Brain microvascular endothelial cell (primary cell): ENCODE results near the gene POLR2F.

Source experiments
- DNase-seq: peaks from one replicate; pipeline ENCODE4 v3.0.0-alpha.2; 2020
- H3K27ac ChIP-seq: fragments of 250-450 bp; sonication (Bioruptor Pico); 2 replicates; pipeline ENCODE4 v1.5.1; 2020; ENCODE audit warnings: mild to moderate bottlenecking, moderate library complexity
- H3K27me3 ChIP-seq: fragments of 250-450 bp; sonication (Bioruptor Pico); replicated peaks from 2 replicates; pipeline ENCODE4 v1.5.1; 2020; ENCODE audit warnings: mild to moderate bottlenecking
- H3K36me3 ChIP-seq: fragments of 250-450 bp; sonication (Bioruptor Pico); replicated peaks from 2 replicates; pipeline ENCODE4 v1.5.1; 2020; ENCODE audit warnings: mild to moderate bottlenecking
- H3K4me3 ChIP-seq: 2 replicates; pipeline ENCODE4 v1.5.1; 2011; ENCODE audit warnings: low read depth, mild to moderate bottlenecking, control low read depth, low read length, moderate library complexity
- in situ Hi-C: cut with HindIII; loops from 2 replicates; pipeline ENCODE4 v1.10.0; 2017; ENCODE audit warnings: low sequenced_read_pairs, low pct_ligation_motif_present
- TF ChIP-seq, protein P1 (sequence below): IDR thresholded peaks from 2 replicates; pipeline ENCODE4 v1.5.1; 2011; ENCODE audit warnings: low read depth, mild to moderate bottlenecking, moderate library complexity, low read length, control low read depth, inconsistent platforms; ENCODE audit errors: missing control alignments

POLR2F gene

DNA sequence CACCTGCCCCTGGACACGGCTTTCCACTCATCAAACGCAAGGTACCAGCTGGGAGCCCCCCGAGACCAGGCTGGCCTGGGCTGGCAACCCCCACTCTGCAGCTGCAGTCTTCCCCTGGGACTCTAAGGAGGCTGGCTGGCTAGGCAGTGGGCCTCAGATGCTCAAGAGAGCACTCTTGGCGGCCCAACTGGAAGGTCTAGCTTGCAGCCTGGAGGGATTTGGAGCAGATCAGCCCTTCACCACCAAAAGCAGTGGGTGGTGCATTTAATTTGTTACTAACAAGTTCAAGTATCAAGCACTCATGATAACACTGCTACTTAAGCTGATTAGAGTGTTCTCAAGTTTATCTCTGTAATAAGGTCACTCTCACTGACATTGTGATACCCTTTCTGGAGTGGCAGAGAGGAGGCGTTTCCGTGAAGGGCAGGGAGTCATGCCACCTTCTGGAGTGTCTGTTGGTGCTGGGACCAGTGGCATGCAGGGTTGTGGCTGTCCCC is 21.6 kb upstream of the POLR2F start:
- in situ Hi-C loops = no loop called here
- H3K27ac ChIP-seq = no peak overlapping the region
- no peaks in the 10 kb centered on the region for H3K27me3 ChIP-seq
- no peak overlapping the region for H3K4me3 ChIP-seq
- peaks cover 56% of the 10 kb centered on the region for H3K36me3 ChIP-seq
- TF ChIP-seq, protein P1, sequence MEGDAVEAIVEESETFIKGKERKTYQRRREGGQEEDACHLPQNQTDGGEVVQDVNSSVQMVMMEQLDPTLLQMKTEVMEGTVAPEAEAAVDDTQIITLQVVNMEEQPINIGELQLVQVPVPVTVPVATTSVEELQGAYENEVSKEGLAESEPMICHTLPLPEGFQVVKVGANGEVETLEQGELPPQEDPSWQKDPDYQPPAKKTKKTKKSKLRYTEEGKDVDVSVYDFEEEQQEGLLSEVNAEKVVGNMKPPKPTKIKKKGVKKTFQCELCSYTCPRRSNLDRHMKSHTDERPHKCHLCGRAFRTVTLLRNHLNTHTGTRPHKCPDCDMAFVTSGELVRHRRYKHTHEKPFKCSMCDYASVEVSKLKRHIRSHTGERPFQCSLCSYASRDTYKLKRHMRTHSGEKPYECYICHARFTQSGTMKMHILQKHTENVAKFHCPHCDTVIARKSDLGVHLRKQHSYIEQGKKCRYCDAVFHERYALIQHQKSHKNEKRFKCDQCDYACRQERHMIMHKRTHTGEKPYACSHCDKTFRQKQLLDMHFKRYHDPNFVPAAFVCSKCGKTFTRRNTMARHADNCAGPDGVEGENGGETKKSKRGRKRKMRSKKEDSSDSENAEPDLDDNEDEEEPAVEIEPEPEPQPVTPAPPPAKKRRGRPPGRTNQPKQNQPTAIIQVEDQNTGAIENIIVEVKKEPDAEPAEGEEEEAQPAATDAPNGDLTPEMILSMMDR = no peak
- DNase-seq = no peak

DNA sequence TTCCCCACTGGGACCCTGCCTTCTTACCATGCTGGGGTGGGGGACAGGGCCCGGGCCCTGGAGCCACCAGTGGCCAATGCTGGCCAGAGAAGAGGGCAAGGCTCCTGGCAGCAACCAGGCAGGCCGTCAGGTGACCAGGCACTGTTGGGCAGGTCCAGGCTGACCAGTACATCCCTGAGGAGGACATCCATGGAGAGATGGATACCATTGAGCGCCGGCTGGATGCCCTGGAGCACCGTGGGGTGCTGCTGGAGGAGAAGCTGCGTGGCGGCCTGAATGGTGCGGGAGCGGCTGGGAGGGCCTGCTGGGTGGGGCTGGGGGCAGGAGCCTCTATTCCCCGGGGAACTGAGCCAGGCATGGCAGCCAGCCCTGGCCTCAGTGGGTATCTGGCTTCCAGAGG is 21.1 kb upstream of the POLR2F start:
- in situ Hi-C loops = no loop called here
- peaks cover 53% of the 10 kb centered on the region for H3K36me3 ChIP-seq
- no peak overlapping the region for H3K27ac ChIP-seq
- H3K4me3 ChIP-seq = no peak overlapping the region
- no peak for DNase-seq
- TF ChIP-seq, protein P1 = no peak
- H3K27me3 ChIP-seq = no peaks in the 10 kb centered on the region

DNA sequence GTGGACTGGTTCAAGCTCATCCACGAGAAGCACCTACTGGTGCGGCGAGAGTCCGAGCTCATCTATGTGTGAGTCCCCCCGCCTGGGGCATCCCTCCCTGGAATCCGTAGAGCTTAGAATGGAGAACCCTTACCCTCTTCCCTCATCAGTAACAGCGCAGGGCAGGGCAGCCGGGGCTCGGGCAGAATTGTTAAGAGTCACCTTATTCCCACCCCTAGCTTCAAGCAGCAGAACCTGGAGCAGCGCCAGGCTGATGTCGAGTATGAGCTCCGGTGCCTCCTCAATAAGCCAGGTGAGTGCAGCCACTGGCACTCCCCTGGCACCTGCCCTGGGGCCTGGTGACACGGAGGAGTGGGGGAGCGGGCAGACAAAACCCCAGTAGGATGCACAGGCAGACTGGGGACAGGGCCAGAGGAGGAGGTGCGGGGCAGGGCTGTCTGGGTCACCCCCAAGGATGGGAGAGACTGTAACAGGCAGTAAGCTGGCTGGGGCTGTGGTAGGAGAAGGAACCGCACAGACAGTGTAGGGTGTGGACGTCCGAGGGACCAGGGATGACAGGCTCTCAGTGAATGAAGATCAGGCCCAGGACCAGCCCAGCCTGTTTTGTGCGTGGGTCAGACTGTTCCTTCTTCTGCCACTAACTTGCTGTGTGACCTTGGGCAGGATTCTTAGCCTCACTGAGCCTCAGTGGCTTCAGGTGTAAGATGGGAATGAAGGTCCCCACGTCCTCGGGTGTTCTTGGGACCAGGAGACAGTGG is 20.5 kb upstream of the POLR2F start:
- Histone ChIP-seq H3K36me3 (peaks cover 54% of the 10 kb centered on the region), H3K4me3 (no peak overlapping the region), H3K27ac (peak overlapping the region; percentile 54), H3K27me3 (no peaks in the 10 kb centered on the region)
- TF ChIP-seq, protein P1 = no peak
- no peak for DNase-seq
- in situ Hi-C loops = no loop called here

DNA sequence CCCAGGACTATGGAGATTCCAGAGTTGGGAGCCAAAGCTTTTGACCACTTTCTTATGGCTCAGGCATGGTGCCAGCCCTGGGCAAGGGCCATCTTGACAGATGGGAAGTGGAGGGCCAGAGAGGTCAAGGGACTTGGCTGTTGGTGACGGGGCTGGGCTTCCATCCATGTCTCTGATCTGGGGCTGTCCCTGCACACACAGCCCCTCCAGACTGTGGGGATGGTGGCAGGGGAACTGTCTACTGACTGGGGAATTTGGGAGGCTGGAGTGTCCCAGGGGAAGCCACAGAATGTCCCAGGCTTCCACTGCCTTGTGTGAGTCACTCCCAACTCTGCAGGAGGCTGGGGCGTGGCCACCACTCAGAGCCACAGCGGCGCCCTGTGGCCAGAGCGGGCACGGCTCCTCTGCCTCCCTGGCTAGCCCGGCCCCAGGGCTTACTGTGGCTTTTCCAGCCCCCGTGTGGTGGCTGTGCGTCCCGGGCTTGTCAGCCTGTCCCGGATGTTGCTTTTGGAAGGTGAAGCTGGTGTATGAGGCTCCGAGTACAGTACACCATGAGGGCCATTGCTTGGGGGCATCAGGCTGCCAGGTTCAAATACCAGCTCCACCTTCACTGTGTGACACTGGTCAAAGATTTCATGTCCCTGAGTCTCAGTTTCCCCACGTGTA is 19.7 kb upstream of the POLR2F start:
- H3K27ac ChIP-seq = peak overlapping the region; percentile 54
- H3K4me3 ChIP-seq = no peak overlapping the region
- TF ChIP-seq, protein P1 = peak; percentile 99
- DNase-seq = peak; percentile 93
- peaks cover 50% of the 10 kb centered on the region for H3K36me3 ChIP-seq
- no peaks in the 10 kb centered on the region for H3K27me3 ChIP-seq
- in situ Hi-C loops = no loop called here

DNA sequence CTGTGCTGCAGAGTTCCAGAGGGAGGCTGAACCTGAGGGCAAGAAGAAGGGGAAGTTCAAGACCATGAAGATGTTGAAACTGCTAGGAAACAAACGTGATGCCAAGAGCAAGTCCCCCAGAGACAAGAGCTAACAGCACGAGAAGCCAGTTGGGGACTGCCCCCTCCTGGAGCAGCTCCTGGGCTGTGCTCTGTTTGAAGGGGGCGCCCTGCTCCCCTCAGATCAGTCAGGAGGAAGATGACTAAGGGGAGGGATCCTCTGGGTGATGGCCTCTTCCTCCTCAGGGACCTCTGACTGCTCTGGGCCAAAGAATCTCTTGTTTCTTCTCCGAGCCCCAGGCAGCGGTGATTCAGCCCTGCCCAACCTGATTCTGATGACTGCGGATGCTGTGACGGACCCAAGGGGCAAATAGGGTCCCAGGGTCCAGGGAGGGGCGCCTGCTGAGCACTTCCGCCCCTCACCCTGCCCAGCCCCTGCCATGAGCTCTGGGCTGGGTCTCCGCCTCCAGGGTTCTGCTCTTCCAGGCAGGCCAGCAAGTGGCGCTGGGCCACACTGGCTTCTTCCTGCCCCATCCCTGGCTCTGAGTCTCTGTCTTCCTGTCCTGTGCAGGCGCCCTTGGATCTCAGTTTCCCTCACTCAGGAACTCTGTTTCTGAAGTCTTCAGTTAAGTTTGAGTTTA is 12.7 kb upstream of the POLR2F start:
- no peak overlapping the region for H3K4me3 ChIP-seq
- TF ChIP-seq, protein P1 = no peak
- H3K27ac ChIP-seq = no peak overlapping the region
- in situ Hi-C loops = no loop called here
- no peaks in the 10 kb centered on the region for H3K27me3 ChIP-seq
- peaks cover 41% of the 10 kb centered on the region for H3K36me3 ChIP-seq
- no peak for DNase-seq
